GM13977 (cell line): ENCODE results near the gene LPAR2.
"Not testable (repeated sequence)": the region's sequence is repeated elsewhere in the genome, so short reads cannot be mapped to it uniquely, and the experiment has no call there.

Experiments
- DNase-seq: peaks from one replicate; pipeline ENCODE4 v3.0.0; 2012; ENCODE audit warnings: low spot score
- CTCF ChIP-seq: IDR thresholded peaks from 2 replicates; pipeline ENCODE4 v1.5.1; 2012; ENCODE audit warnings: mild to moderate bottlenecking, control low read depth; ENCODE audit not compliant: insufficient read depth; ENCODE audit errors: extremely low read depth, missing control alignments
- in situ Hi-C: fragments of 300-500 bp; cut with MboI; formaldehyde crosslinking; loops from one replicate; pipeline ENCODE4 v1.12.0; 2022; ENCODE audit warnings: low sequenced_read_pairs, low pct_unique_long_range_greater_than_20kb, mixed read lengths, inconsistent platforms; ENCODE audit not compliant: unreplicated experiment

The LPAR2 gene

GRCh38 chr19:19627621-19628500 lies at the start of gene LPAR2:
TSS of gene LPAR2 (minus strand) at chr19:19628220. CDS start at chr19:19627275, 945 bp downstream.
- TF ChIP-seq CTCF, result peak; percentile 3
- DNase-seq, result peak; percentile 98
- in situ Hi-C loops, result no loop called here

- TF ChIP-seq CTCF, result no peak
- no peak for DNase-seq
Measured at GRCh38 chr19:19677579-19677978, 49.6 kb upstream of the LPAR2 start.

GRCh38 chr19:19674315-19674714 lies 46.3 kb upstream of the LPAR2 start:
- TF ChIP-seq CTCF, result no peak
- in situ Hi-C loops, result no loop called here
- DNase-seq, result no peak

More at GRCh38 chr19:19677579-19677978, 49.6 kb upstream of the LPAR2 start:
- in situ Hi-C loops, result no loop called here

- TF ChIP-seq CTCF, result no peak
- in situ Hi-C loops, result no loop called here
Measured at GRCh38 chr19:19672816-19673215, 44.8 kb upstream of the LPAR2 start.

GRCh38 chr19:19670070-19670551 lies 42.1 kb upstream of the LPAR2 start:
- in situ Hi-C loops, result no loop called here
- TF ChIP-seq CTCF, result no peak
- no peak for DNase-seq

More at GRCh38 chr19:19672816-19673215, 44.8 kb upstream of the LPAR2 start:
- no peak for DNase-seq

- DNase-seq, result peak; percentile 96
- TF ChIP-seq CTCF, result no peak
Measured at GRCh38 chr19:19668230-19669012, 40.4 kb upstream of the LPAR2 start, which contains the start of gene ZNF101. TSS of gene ZNF101 (plus strand) at chr19:19668839. CDS start at chr19:19668964, 125 bp downstream.

GRCh38 chr19:19665420-19665948 lies 37.5 kb upstream of the LPAR2 start:
- in situ Hi-C loops, DNase-seq: not testable (repeated sequence)

More at GRCh38 chr19:19668230-19669012, 40.4 kb upstream of the LPAR2 start, which contains the start of gene ZNF101:
- in situ Hi-C loops, result no loop called here
